ENCODE measurements around the gene PDZRN4. TPM values are rescaled to one million over a fixed set of nuclear protein-coding genes. Genes with fewer than 3 reads are reported as not detected.
"Not testable (repeated sequence)": the region's sequence is repeated elsewhere in the genome, so short reads cannot be mapped to it uniquely, and the experiment has no call there.

PDZRN4 gene
- total and polyA plus RNA-seq, 9 donors: 1.5 to 5.0 (median 2.9) TPM

GRCh38 chr12:41277100-41277945, 89.2 kb downstream of the PDZRN4 start:
- no peaks in the 10 kb centered on the region for H3K27me3 ChIP-seq (ENCODE audit: control insufficient read depth, insufficient read depth, low read length)
- DNase-seq: peak; percentile 66
- H3K4me1 ChIP-seq (ENCODE audit: control insufficient read depth, insufficient read depth, low read length): peaks cover 4% of the 10 kb centered on the region
- WGBS (ENCODE audit: insufficient coverage): 29% methylated on average over 4 of the region's 15 CpGs
- no peaks in the 10 kb centered on the region for H3K36me3 ChIP-seq (ENCODE audit: control insufficient read depth, insufficient read depth, low read length)
- H3K27ac ChIP-seq (ENCODE audit: low read length): no peak overlapping the region
- no peaks in the 10 kb centered on the region for H3K9me3 ChIP-seq (replicated peaks; ENCODE audit: control insufficient read depth, low read depth, low read length)
- H3K4me3 ChIP-seq (ENCODE audit: low read length): peak overlapping the region; percentile 20

GRCh38 chr12:41277946-41278267, 89.8 kb downstream of the PDZRN4 start:
- H3K9me3 ChIP-seq (replicated peaks; ENCODE audit: control insufficient read depth, low read depth, low read length): no peaks in the 10 kb centered on the region
- no peak overlapping the region for H3K4me3 ChIP-seq (ENCODE audit: low read length)
- no peak for DNase-seq
- H3K36me3 ChIP-seq (ENCODE audit: control insufficient read depth, insufficient read depth, low read length): no peaks in the 10 kb centered on the region
- no peaks in the 10 kb centered on the region for H3K27me3 ChIP-seq (ENCODE audit: control insufficient read depth, insufficient read depth, low read length)
- WGBS (ENCODE audit: insufficient coverage): 100% methylated on average over 1 of the region's 3 CpGs
- peaks cover 4% of the 10 kb centered on the region for H3K4me1 ChIP-seq (ENCODE audit: control insufficient read depth, insufficient read depth, low read length)
- H3K27ac ChIP-seq (ENCODE audit: low read length): no peak overlapping the region

GRCh38 chr12:41280341-41281095, 92.4 kb downstream of the PDZRN4 start:
- 81% methylated on average over 13 of the region's 14 CpGs for WGBS (ENCODE audit: insufficient coverage)
- not testable (repeated sequence) for H3K4me3 ChIP-seq (ENCODE audit: low read length); H3K27ac ChIP-seq (ENCODE audit: low read length); H3K9me3 ChIP-seq (replicated peaks; ENCODE audit: control insufficient read depth, low read depth, low read length); H3K4me1 ChIP-seq (ENCODE audit: control insufficient read depth, insufficient read depth, low read length); H3K27me3 ChIP-seq (ENCODE audit: control insufficient read depth, insufficient read depth, low read length); H3K36me3 ChIP-seq (ENCODE audit: control insufficient read depth, insufficient read depth, low read length); DNase-seq

GRCh38 chr12:41285470-41285869, 97.3 kb downstream of the PDZRN4 start:
- H3K36me3 ChIP-seq (ENCODE audit: control insufficient read depth, insufficient read depth, low read length); H3K4me3 ChIP-seq (ENCODE audit: low read length); H3K27me3 ChIP-seq (ENCODE audit: control insufficient read depth, insufficient read depth, low read length); H3K9me3 ChIP-seq (replicated peaks; ENCODE audit: control insufficient read depth, low read depth, low read length); DNase-seq; H3K4me1 ChIP-seq (ENCODE audit: control insufficient read depth, insufficient read depth, low read length); H3K27ac ChIP-seq (ENCODE audit: low read length): not testable (repeated sequence)
- no CpG with 5 or more reads among the region's 2 CpGs for WGBS (ENCODE audit: insufficient coverage)

GRCh38 chr12:41286426-41286825, 98.3 kb downstream of the PDZRN4 start:
- H3K27me3 ChIP-seq (ENCODE audit: control insufficient read depth, insufficient read depth, low read length): no peaks in the 10 kb centered on the region
- no peaks in the 10 kb centered on the region for H3K4me1 ChIP-seq (ENCODE audit: control insufficient read depth, insufficient read depth, low read length)
- no peaks in the 10 kb centered on the region for H3K36me3 ChIP-seq (ENCODE audit: control insufficient read depth, insufficient read depth, low read length)
- H3K4me3 ChIP-seq (ENCODE audit: low read length): no peak overlapping the region
- WGBS (ENCODE audit: insufficient coverage): no CpG with 5 or more reads among the region's 1 CpG
- H3K9me3 ChIP-seq (replicated peaks; ENCODE audit: control insufficient read depth, low read depth, low read length): no peaks in the 10 kb centered on the region
- H3K27ac ChIP-seq (ENCODE audit: low read length): no peak overlapping the region
- no peak for DNase-seq

- no peaks in the 10 kb centered on the region for H3K27me3 ChIP-seq (ENCODE audit: control insufficient read depth, insufficient read depth, low read length)
- peak; percentile 14 for DNase-seq
- no peaks in the 10 kb centered on the region for H3K9me3 ChIP-seq (replicated peaks; ENCODE audit: control insufficient read depth, low read depth, low read length)
- H3K4me3 ChIP-seq (ENCODE audit: low read length): no peak overlapping the region
- H3K4me1 ChIP-seq (ENCODE audit: control insufficient read depth, insufficient read depth, low read length): no peaks in the 10 kb centered on the region
- no CpG with 5 or more reads among the region's 2 CpGs for WGBS (ENCODE audit: insufficient coverage)
- H3K27ac ChIP-seq (ENCODE audit: low read length): peak overlapping the region; percentile 20
- no peaks in the 10 kb centered on the region for H3K36me3 ChIP-seq (ENCODE audit: control insufficient read depth, insufficient read depth, low read length)
These were observed 99.5 kb downstream of the PDZRN4 start for GRCh38 chr12:41287500-41288141.

- Histone ChIP-seq H3K27me3 (ENCODE audit: control insufficient read depth, insufficient read depth, low read length) (no peaks in the 10 kb centered on the region), H3K27ac (ENCODE audit: low read length) (peak overlapping the region; percentile 20), H3K36me3 (ENCODE audit: control insufficient read depth, insufficient read depth, low read length) (no peaks in the 10 kb centered on the region), H3K4me3 (ENCODE audit: low read length) (no peak overlapping the region), H3K9me3 (replicated peaks; ENCODE audit: control insufficient read depth, low read depth, low read length) (no peaks in the 10 kb centered on the region), H3K4me1 (ENCODE audit: control insufficient read depth, insufficient read depth, low read length) (no peaks in the 10 kb centered on the region)
- no peak for DNase-seq
- 55% methylated on average over 3 of the region's 10 CpGs for WGBS (ENCODE audit: insufficient coverage)
These were observed 100.2 kb downstream of the PDZRN4 start for GRCh38 chr12:41288142-41288811.

GRCh38 chr12:41289501-41289900, 101.4 kb downstream of the PDZRN4 start:
- Histone ChIP-seq H3K4me1 (ENCODE audit: control insufficient read depth, insufficient read depth, low read length) (no peaks in the 10 kb centered on the region), H3K36me3 (ENCODE audit: control insufficient read depth, insufficient read depth, low read length) (no peaks in the 10 kb centered on the region), H3K27me3 (ENCODE audit: control insufficient read depth, insufficient read depth, low read length) (no peaks in the 10 kb centered on the region), H3K4me3 (ENCODE audit: low read length) (no peak overlapping the region), H3K9me3 (replicated peaks; ENCODE audit: control insufficient read depth, low read depth, low read length) (no peaks in the 10 kb centered on the region), H3K27ac (ENCODE audit: low read length) (no peak overlapping the region)
- DNase-seq: no peak
- 92% methylated on average over 2 of the region's 3 CpGs for WGBS (ENCODE audit: insufficient coverage)

GRCh38 chr12:41293011-41293410, 104.9 kb downstream of the PDZRN4 start:
- Histone ChIP-seq H3K4me3 (ENCODE audit: low read length) (no peak overlapping the region), H3K36me3 (ENCODE audit: control insufficient read depth, insufficient read depth, low read length) (no peaks in the 10 kb centered on the region), H3K9me3 (replicated peaks; ENCODE audit: control insufficient read depth, low read depth, low read length) (no peaks in the 10 kb centered on the region), H3K27ac (ENCODE audit: low read length) (no peak overlapping the region), H3K4me1 (ENCODE audit: control insufficient read depth, insufficient read depth, low read length) (no peaks in the 10 kb centered on the region), H3K27me3 (ENCODE audit: control insufficient read depth, insufficient read depth, low read length) (no peaks in the 10 kb centered on the region)
- WGBS (ENCODE audit: insufficient coverage): 89% methylated on average over 4 of the region's 6 CpGs
- no peak for DNase-seq

GRCh38 chr12:41293461-41293860, 105.3 kb downstream of the PDZRN4 start:
- H3K27ac ChIP-seq (ENCODE audit: low read length): no peak overlapping the region
- no peak overlapping the region for H3K4me3 ChIP-seq (ENCODE audit: low read length)
- no peak for DNase-seq
- H3K9me3 ChIP-seq (replicated peaks; ENCODE audit: control insufficient read depth, low read depth, low read length): no peaks in the 10 kb centered on the region
- no peaks in the 10 kb centered on the region for H3K27me3 ChIP-seq (ENCODE audit: control insufficient read depth, insufficient read depth, low read length)
- no CpG with 5 or more reads among the region's 1 CpG for WGBS (ENCODE audit: insufficient coverage)
- H3K36me3 ChIP-seq (ENCODE audit: control insufficient read depth, insufficient read depth, low read length): no peaks in the 10 kb centered on the region
- H3K4me1 ChIP-seq (ENCODE audit: control insufficient read depth, insufficient read depth, low read length): no peaks in the 10 kb centered on the region

Data from muscle of leg (tissue), 11 donors.